WI38 (cell line): Measurements from ENCODE around the gene DNHD1.

Experiments
- H3K4me3 ChIP-seq: 2 replicates; pipeline ENCODE4 v1.5.1; 2011; ENCODE audit warnings: low read depth, mild to moderate bottlenecking, control low read depth, low read length
- TF ChIP-seq, protein P1 (sequence below): IDR thresholded peaks from 2 replicates; pipeline ENCODE4 v1.5.1; 2012; ENCODE audit warnings: low read depth, mild to moderate bottlenecking, control low read depth, low read length

DNHD1 gene

GRCh38 chr11:6578134-6578533 is 81.1 kb downstream of the DNHD1 start:
- TF ChIP-seq, protein P1, sequence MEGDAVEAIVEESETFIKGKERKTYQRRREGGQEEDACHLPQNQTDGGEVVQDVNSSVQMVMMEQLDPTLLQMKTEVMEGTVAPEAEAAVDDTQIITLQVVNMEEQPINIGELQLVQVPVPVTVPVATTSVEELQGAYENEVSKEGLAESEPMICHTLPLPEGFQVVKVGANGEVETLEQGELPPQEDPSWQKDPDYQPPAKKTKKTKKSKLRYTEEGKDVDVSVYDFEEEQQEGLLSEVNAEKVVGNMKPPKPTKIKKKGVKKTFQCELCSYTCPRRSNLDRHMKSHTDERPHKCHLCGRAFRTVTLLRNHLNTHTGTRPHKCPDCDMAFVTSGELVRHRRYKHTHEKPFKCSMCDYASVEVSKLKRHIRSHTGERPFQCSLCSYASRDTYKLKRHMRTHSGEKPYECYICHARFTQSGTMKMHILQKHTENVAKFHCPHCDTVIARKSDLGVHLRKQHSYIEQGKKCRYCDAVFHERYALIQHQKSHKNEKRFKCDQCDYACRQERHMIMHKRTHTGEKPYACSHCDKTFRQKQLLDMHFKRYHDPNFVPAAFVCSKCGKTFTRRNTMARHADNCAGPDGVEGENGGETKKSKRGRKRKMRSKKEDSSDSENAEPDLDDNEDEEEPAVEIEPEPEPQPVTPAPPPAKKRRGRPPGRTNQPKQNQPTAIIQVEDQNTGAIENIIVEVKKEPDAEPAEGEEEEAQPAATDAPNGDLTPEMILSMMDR = no peak
- no peak overlapping the region for H3K4me3 ChIP-seq

- H3K4me3 ChIP-seq = no peak overlapping the region
- TF ChIP-seq, protein P1 = no peak
Measured at GRCh38 chr11:6579681-6580080, 82.6 kb downstream of the DNHD1 start.

DNA sequence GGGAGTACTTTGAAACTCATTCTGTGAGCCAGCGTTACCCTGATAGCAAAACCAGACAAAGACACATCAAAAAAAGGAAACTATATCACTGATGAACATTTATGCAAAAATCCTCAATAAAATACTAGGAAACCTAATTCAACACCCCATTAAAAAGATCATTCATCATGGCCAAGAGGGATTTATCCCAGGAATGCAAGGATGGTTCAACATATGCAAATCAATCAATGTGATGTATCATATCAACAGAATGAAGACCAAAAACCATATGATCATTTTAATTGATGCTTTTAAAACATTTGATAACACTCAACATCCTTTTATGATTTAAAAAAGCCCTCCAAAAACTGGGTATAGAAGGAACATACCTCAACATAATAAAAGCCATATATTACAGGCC is 86.5 kb downstream of the DNHD1 start:
- no peak overlapping the region for H3K4me3 ChIP-seq
- TF ChIP-seq, protein P1 = no peak

- TF ChIP-seq, protein P1 = no peak
- H3K4me3 ChIP-seq = no peak overlapping the region
Measured at GRCh38 chr11:6584528-6584927, 87.4 kb downstream of the DNHD1 start.

- TF ChIP-seq, protein P1 = no peak
- no peak overlapping the region for H3K4me3 ChIP-seq
Measured at GRCh38 chr11:6586434-6587359, 89.6 kb downstream of the DNHD1 start.

GRCh38 chr11:6587360-6587953 is 90.4 kb downstream of the DNHD1 start:
- no peak overlapping the region for H3K4me3 ChIP-seq
- TF ChIP-seq, protein P1 = no peak

DNA sequence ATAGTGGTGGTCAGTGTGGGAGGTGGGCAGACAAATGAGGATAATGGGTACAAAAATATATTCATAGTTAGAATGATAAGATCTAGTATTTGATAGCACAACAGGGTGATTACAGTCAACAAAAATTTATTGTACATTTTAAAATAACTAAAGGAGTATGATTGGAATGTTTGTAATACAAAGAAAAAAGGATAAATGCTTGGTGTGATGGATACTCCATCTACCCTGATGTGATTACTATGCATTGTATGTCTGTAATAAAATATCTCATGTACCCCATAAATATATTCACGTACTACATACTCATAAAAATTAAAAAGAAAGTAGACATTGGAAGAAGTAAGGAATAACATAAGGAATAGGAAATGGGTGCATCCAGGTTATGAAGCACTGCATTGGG is 90.9 kb downstream of the DNHD1 start:
- H3K4me3 ChIP-seq = no peak overlapping the region
- TF ChIP-seq, protein P1 = no peak
